Measurements from ENCODE around the gene SPEN.

- TF ChIP-seq POLR2A (IDR thresholded peaks at IDR 0.05) (no peak), CTCF (IDR thresholded peaks at IDR 0.05) (no peak)
Measured at GRCh38 chr1:15943328-15943991, 96.0 kb downstream of the SPEN start.
